DND-41 (cell line): ENCODE data around the gene CAPN2.

Source experiments
- ATAC-seq: fragments of 200-7000 bp; cut with Tn5 transposase; 3 replicates; pipeline ENCODE4 v1.9.1; 2021; ENCODE audit warnings: low read depth; ENCODE audit not compliant: insufficient read depth
- DNase-seq: peaks from one replicate; pipeline ENCODE4 v3.0.0-alpha.2; 2020
- H2AFZ ChIP-seq: 2 replicates; pipeline ENCODE4 v1.6.0; 2012; ENCODE audit warnings: low read depth, low read length
- H3K27ac ChIP-seq: 2 replicates; pipeline ENCODE4 v1.5.1; 2012; ENCODE audit warnings: low read length, inconsistent platforms
- H3K27me3 ChIP-seq: fragments of 200-600 bp; sonication (generic); 2 replicates; pipeline ENCODE4 v1.6.0; 2012; ENCODE audit warnings: low read length, mild to moderate bottlenecking, inconsistent platforms; ENCODE audit not compliant: insufficient read depth, poor library complexity
- H3K36me3 ChIP-seq: 2 replicates; pipeline ENCODE4 v1.5.1; 2012; ENCODE audit warnings: low read length, inconsistent platforms; ENCODE audit not compliant: insufficient read depth
- H3K4me1 ChIP-seq: 2 replicates; pipeline ENCODE4 v1.5.1; 2012; ENCODE audit warnings: mild to moderate bottlenecking, low read length; ENCODE audit not compliant: insufficient read depth
- H3K4me2 ChIP-seq: 2 replicates; pipeline ENCODE4 v1.6.0; 2012; ENCODE audit warnings: mild to moderate bottlenecking, moderate library complexity, low read length, inconsistent platforms; ENCODE audit not compliant: insufficient read depth
- H3K4me3 ChIP-seq, 2 experiments: fragments of 200-600 bp in 1 of 2; shearing (Covaris generic) in 1 of 2; 2 replicates each; pipeline ENCODE4 v1.5.1; 2012 to 2016; ENCODE audit warnings: inconsistent platforms in 2 of 2, low read length in 2 of 2, mild to moderate bottlenecking in 2 of 2, low read depth in 1 of 2, moderate library complexity in 1 of 2
- H3K79me2 ChIP-seq: 2 replicates; pipeline ENCODE4 v1.6.0; 2012; ENCODE audit warnings: low read length, inconsistent platforms; ENCODE audit not compliant: insufficient read depth
- H3K9ac ChIP-seq: 2 replicates; pipeline ENCODE4 v1.6.0; 2012; ENCODE audit warnings: low read depth, mild to moderate bottlenecking, inconsistent platforms, low read length, moderate library complexity
- H3K9me3 ChIP-seq: 2 replicates; pipeline ENCODE4 v1.5.1; 2012; ENCODE audit warnings: low read length, moderate library complexity, mild to moderate bottlenecking, inconsistent platforms; ENCODE audit not compliant: insufficient read depth, severe bottlenecking
- H4K20me1 ChIP-seq: 2 replicates; pipeline ENCODE4 v1.6.0; 2012; ENCODE audit warnings: low read length; ENCODE audit not compliant: insufficient read depth
- EZH2 ChIP-seq: IDR thresholded peaks from 3 replicates; pipeline ENCODE4 v1.6.1; 2012; ENCODE audit warnings: borderline replicate concordance, low read depth, mild to moderate bottlenecking, moderate library complexity, low read length, inconsistent platforms; ENCODE audit not compliant: severe bottlenecking
- TF ChIP-seq, protein P1 (sequence below): IDR thresholded peaks from 2 replicates; pipeline ENCODE4 v1.5.1; 2012; ENCODE audit warnings: borderline replicate concordance, low read length, moderate library complexity, mild to moderate bottlenecking; ENCODE audit not compliant: poor library complexity, severe bottlenecking; ENCODE audit errors: extremely low read depth

Gene CAPN2

GRCh38 chr1:223727541-223727940 lies 15.2 kb downstream of the CAPN2 start:
- no peak overlapping the region for H3K4me3 ChIP-seq
- DNase-seq, result no peak
- H3K4me2 ChIP-seq, result no peak overlapping the region
- H3K79me2 ChIP-seq, result no peaks in the 10 kb centered on the region
- peaks cover 8% of the 10 kb centered on the region for H3K4me1 ChIP-seq
- TF ChIP-seq, protein P1, sequence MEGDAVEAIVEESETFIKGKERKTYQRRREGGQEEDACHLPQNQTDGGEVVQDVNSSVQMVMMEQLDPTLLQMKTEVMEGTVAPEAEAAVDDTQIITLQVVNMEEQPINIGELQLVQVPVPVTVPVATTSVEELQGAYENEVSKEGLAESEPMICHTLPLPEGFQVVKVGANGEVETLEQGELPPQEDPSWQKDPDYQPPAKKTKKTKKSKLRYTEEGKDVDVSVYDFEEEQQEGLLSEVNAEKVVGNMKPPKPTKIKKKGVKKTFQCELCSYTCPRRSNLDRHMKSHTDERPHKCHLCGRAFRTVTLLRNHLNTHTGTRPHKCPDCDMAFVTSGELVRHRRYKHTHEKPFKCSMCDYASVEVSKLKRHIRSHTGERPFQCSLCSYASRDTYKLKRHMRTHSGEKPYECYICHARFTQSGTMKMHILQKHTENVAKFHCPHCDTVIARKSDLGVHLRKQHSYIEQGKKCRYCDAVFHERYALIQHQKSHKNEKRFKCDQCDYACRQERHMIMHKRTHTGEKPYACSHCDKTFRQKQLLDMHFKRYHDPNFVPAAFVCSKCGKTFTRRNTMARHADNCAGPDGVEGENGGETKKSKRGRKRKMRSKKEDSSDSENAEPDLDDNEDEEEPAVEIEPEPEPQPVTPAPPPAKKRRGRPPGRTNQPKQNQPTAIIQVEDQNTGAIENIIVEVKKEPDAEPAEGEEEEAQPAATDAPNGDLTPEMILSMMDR, result no peak
- no peak for TF ChIP-seq EZH2
- no peaks in the 10 kb centered on the region for H4K20me1 ChIP-seq
- no peaks in the 10 kb centered on the region for H3K36me3 ChIP-seq
- no peak for ATAC-seq
- H3K9ac ChIP-seq, result no peak overlapping the region
- no peaks in the 10 kb centered on the region for H3K9me3 ChIP-seq
- no peak overlapping the region for H3K27ac ChIP-seq
- no peak overlapping the region for H2AFZ ChIP-seq
- peaks cover 10% of the 10 kb centered on the region for H3K27me3 ChIP-seq

GRCh38 chr1:223729906-223730305 lies 17.6 kb downstream of the CAPN2 start:
- Histone ChIP-seq H3K27ac (no peak overlapping the region), H3K9ac (no peak overlapping the region), H3K4me2 (no peak overlapping the region), H3K4me1 (peaks cover 8% of the 10 kb centered on the region), H3K36me3 (no peaks in the 10 kb centered on the region), H2AFZ (no peak overlapping the region), H3K79me2 (no peaks in the 10 kb centered on the region), H4K20me1 (no peaks in the 10 kb centered on the region), H3K27me3 (peaks cover 10% of the 10 kb centered on the region), H3K9me3 (no peaks in the 10 kb centered on the region), H3K4me3 (no peak overlapping the region)
- TF ChIP-seq, protein P1, result no peak
- DNase-seq (no peak), ATAC-seq (no peak)

- H3K4me3 ChIP-seq, result no peak overlapping the region
- no peak overlapping the region for H2AFZ ChIP-seq
- H3K27me3 ChIP-seq, result peaks cover 10% of the 10 kb centered on the region
- H3K27ac ChIP-seq, result no peak overlapping the region
- no peak for ATAC-seq
- no peak overlapping the region for H3K9ac ChIP-seq
- H3K36me3 ChIP-seq, result no peaks in the 10 kb centered on the region
- TF ChIP-seq, protein P1, result no peak
- no peak for TF ChIP-seq EZH2
- no peaks in the 10 kb centered on the region for H3K79me2 ChIP-seq
- H3K4me2 ChIP-seq, result no peak overlapping the region
- DNase-seq, result no peak
- H4K20me1 ChIP-seq, result no peaks in the 10 kb centered on the region
- peaks cover 8% of the 10 kb centered on the region for H3K4me1 ChIP-seq
- no peaks in the 10 kb centered on the region for H3K9me3 ChIP-seq
Observed at GRCh38 chr1:223730479-223731132, 18.3 kb downstream of the CAPN2 start.
